Measurements from ENCODE around the gene MINAR2. TPM values are rescaled to one million over a fixed set of nuclear protein-coding genes. Genes with fewer than 3 reads are reported as not detected.

MINAR2 gene
- polyA plus RNA-seq, 1 experiment: not detected

- DNase-seq (ENCODE audit: low read depth, low spot score): no peak
- ChIA-PET POLR2A (no interaction called here), CTCF (no interaction called here)
- TF ChIP-seq CTCF (IDR thresholded peaks at IDR 0.05; ENCODE audit: low read depth, low read length): no peak
- Histone ChIP-seq H3K4me3 (ENCODE audit: low read depth, low read length) (no peak overlapping the region), H3K27me3 (ENCODE audit: control insufficient read depth, insufficient read depth, low read length) (no peaks in the 10 kb centered on the region), H3K27ac (ENCODE audit: low read depth, low read length) (no peak overlapping the region), H3K9me3 (ENCODE audit: control insufficient read depth, insufficient read depth, low read length) (no peaks in the 10 kb centered on the region)
These were observed 29.3 kb upstream of the MINAR2 start for GRCh38 chr5:129718471-129719090.

GRCh38 chr5:129724222-129724621, 23.7 kb upstream of the MINAR2 start:
- H3K27me3 ChIP-seq (ENCODE audit: control insufficient read depth, insufficient read depth, low read length): no peaks in the 10 kb centered on the region
- ChIA-PET POLR2A (no interaction called here), CTCF (no interaction called here)
- no peaks in the 10 kb centered on the region for H3K9me3 ChIP-seq (ENCODE audit: control insufficient read depth, insufficient read depth, low read length)
- DNase-seq (ENCODE audit: low read depth, low spot score): no peak
- no peak overlapping the region for H3K4me3 ChIP-seq (ENCODE audit: low read depth, low read length)
- TF ChIP-seq CTCF (IDR thresholded peaks at IDR 0.05; ENCODE audit: low read depth, low read length): no peak
- H3K27ac ChIP-seq (ENCODE audit: low read depth, low read length): no peak overlapping the region

- no peaks in the 10 kb centered on the region for H3K27me3 ChIP-seq (ENCODE audit: control insufficient read depth, insufficient read depth, low read length)
- TF ChIP-seq CTCF (IDR thresholded peaks at IDR 0.05; ENCODE audit: low read depth, low read length): no peak
- H3K27ac ChIP-seq (ENCODE audit: low read depth, low read length): no peak overlapping the region
- DNase-seq (ENCODE audit: low read depth, low spot score): no peak
- ChIA-PET CTCF (no interaction called here), POLR2A (no interaction called here)
- H3K4me3 ChIP-seq (ENCODE audit: low read depth, low read length): no peak overlapping the region
- no peaks in the 10 kb centered on the region for H3K9me3 ChIP-seq (ENCODE audit: control insufficient read depth, insufficient read depth, low read length)
These were observed 23.2 kb upstream of the MINAR2 start for GRCh38 chr5:129724647-129725046.

- Histone ChIP-seq H3K27ac (ENCODE audit: low read depth, low read length) (no peak overlapping the region), H3K27me3 (ENCODE audit: control insufficient read depth, insufficient read depth, low read length) (no peaks in the 10 kb centered on the region), H3K4me3 (ENCODE audit: low read depth, low read length) (no peak overlapping the region), H3K9me3 (ENCODE audit: control insufficient read depth, insufficient read depth, low read length) (no peaks in the 10 kb centered on the region)
- POLR2A ChIA-PET: no interaction called here
- CTCF ChIA-PET: no interaction called here
- DNase-seq (ENCODE audit: low read depth, low spot score): no peak
- TF ChIP-seq CTCF (IDR thresholded peaks at IDR 0.05; ENCODE audit: low read depth, low read length): no peak
These were observed 8.1 kb upstream of the MINAR2 start for GRCh38 chr5:129739773-129740172.

GRCh38 chr5:129743541-129744187, 4.2 kb upstream of the MINAR2 start:
- POLR2A ChIA-PET: no interaction called here
- CTCF ChIA-PET: interaction anchor here (1.2 kb wide), 1 partner anchor 28 kb away, joined by 3 read pairs; no protein-coding TSS in a partner anchor

More at GRCh38 chr5:129743541-129744187, 4.2 kb upstream of the MINAR2 start:
- H3K9me3 ChIP-seq (ENCODE audit: control insufficient read depth, insufficient read depth, low read length): no peaks in the 10 kb centered on the region
- H3K27me3 ChIP-seq (ENCODE audit: control insufficient read depth, insufficient read depth, low read length): no peaks in the 10 kb centered on the region
- no peak overlapping the region for H3K27ac ChIP-seq (ENCODE audit: low read depth, low read length)
- TF ChIP-seq CTCF (IDR thresholded peaks at IDR 0.05; ENCODE audit: low read depth, low read length): no peak
- no peak for DNase-seq (ENCODE audit: low read depth, low spot score)
- H3K4me3 ChIP-seq (ENCODE audit: low read depth, low read length): no peak overlapping the region

Data from AG04450 (cell line).